Subcutaneous adipose tissue (tissue), 4 donors: ENCODE measurements around the gene KDM4C. TPM values are rescaled to one million over a fixed set of nuclear protein-coding genes. Genes with fewer than 3 reads are reported as not detected.

Experiments used
- CTCF ChIP-seq: fragments of 450-650 bp; IDR thresholded peaks from one replicate; pipeline ENCODE4 v1.5.1; 2016; ENCODE audit warnings: low read depth, mild to moderate bottlenecking, control low read depth, antibody characterized with exemption, moderate library complexity
- total RNA-seq, 4 donors: library from RNA; depleted of rRNA; stranded (reverse); fragments of >200 nt; gene quantifications; one replicate each; pipeline ENCODE4 v1.1.0, GENCODE V29; 2016

KDM4C gene
- total RNA-seq, 4 donors from 2014 or later, result 31.6 to 37.2 (median 34.0) TPM

- no peak for TF ChIP-seq CTCF
These were observed 187.1 kb downstream of the KDM4C start for GRCh38 chr9:6944896-6945295.

DNA sequence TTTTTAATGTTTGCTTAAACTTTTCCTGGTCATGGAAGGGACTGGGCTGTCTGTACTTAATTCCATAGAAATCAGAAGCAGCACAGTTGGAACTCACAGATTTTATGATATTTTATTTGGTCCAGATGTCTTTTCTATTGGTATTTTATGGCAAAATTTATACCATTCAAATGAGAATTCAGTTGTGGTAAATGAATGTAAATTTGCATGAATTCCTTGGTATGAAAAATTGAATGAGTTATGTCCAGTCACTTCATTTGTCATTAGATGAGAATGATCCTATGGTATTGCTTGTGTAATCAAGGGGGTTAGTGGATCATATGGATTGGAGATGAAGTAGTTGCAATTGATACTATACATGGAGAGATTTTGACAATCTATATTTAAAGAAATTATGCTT lies 188.0 kb downstream of the KDM4C start:
- no peak for TF ChIP-seq CTCF

DNA sequence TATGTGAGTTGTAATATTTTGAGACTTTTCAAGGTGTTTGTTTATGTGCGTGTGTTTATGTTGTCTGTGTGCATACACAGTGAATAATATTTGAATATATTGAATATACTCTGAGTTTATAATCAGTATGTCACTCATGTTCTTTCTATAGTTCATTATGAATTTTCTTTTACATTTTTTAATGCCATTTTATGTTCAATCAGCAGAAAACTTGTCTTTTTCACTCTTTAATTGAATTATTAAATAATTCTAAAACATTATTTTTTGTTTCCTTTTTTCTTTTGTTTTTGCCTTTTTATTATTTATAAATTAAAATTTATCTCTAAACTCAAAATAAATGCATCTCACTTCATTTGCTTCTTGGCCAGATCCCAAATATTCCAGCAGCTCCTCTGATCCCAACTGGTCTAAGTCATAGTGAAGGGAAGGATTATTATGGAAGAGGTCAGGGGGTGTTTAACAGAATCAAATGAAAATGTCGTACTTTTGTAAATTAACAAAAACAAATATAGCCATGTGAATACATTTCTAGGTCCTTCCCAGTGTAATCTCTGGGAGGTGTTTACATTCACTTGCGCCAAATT lies 188.9 kb downstream of the KDM4C start:
- TF ChIP-seq CTCF, result no peak

GRCh38 chr9:6955251-6955921 lies 197.6 kb downstream of the KDM4C start:
- TF ChIP-seq CTCF, result no peak

- no peak for TF ChIP-seq CTCF
These were observed 199.1 kb downstream of the KDM4C start for GRCh38 chr9:6956879-6957278.

GRCh38 chr9:6959270-6960000 lies 201.7 kb downstream of the KDM4C start:
- no peak for TF ChIP-seq CTCF

GRCh38 chr9:6960777-6961176 lies 203.0 kb downstream of the KDM4C start:
- TF ChIP-seq CTCF, result no peak
